Chondrocyte (in vitro differentiated cells): ENCODE results near the gene NPAS1. TPM values are rescaled to one million over a fixed set of nuclear protein-coding genes. Genes with fewer than 3 reads are reported as not detected.
"Not testable (repeated sequence)": the region's sequence is repeated elsewhere in the genome, so short reads cannot be mapped to it uniquely, and the experiment has no call there.

Experiments
- DNase-seq: peaks from one replicate; pipeline ENCODE4 v3.0.0; 2021; ENCODE audit warnings: mixed read lengths, low spot score
- H3K27ac Mint-ChIP-seq: one replicate; pipeline ENCODE4 v1.8.0; 2021; ENCODE audit warnings: mild to moderate bottlenecking, moderate library complexity, mixed read lengths; ENCODE audit not compliant: unreplicated experiment
- H3K27me3 Mint-ChIP-seq: 2 replicates; pipeline ENCODE4 v1.8.0; 2021; ENCODE audit warnings: low read depth, mixed read lengths
- H3K36me3 Mint-ChIP-seq: 2 replicates; pipeline ENCODE4 v1.8.0; 2021; ENCODE audit warnings: low read depth, mixed read lengths
- H3K4me1 Mint-ChIP-seq: 2 replicates; pipeline ENCODE4 v1.8.0; 2021; ENCODE audit warnings: low read depth, mild to moderate bottlenecking, mixed read lengths
- H3K4me3 Mint-ChIP-seq: one replicate; pipeline ENCODE4 v1.8.0; 2021; ENCODE audit warnings: mild to moderate bottlenecking, moderate library complexity, mixed read lengths; ENCODE audit not compliant: unreplicated experiment
- H3K9me3 Mint-ChIP-seq: 2 replicates; pipeline ENCODE4 v1.8.0; 2021; ENCODE audit warnings: low read depth, mixed read lengths
- total RNA-seq: library from RNA; stranded (reverse); gene quantifications from 3 replicates; pipeline ENCODE4 v1.2.1, GENCODE V29; 2021
- TF ChIP-seq, protein P1 (sequence below): fragments of 200-600 bp; sonication (generic); IDR thresholded peaks from 2 replicates; pipeline ENCODE4 v1.5.0; 2021; ENCODE audit warnings: antibody characterized with exemption, mild to moderate bottlenecking, moderate library complexity

The NPAS1 gene
- total RNA-seq, 1 donor from 2014 or later = 1.7 TPM

DNA sequence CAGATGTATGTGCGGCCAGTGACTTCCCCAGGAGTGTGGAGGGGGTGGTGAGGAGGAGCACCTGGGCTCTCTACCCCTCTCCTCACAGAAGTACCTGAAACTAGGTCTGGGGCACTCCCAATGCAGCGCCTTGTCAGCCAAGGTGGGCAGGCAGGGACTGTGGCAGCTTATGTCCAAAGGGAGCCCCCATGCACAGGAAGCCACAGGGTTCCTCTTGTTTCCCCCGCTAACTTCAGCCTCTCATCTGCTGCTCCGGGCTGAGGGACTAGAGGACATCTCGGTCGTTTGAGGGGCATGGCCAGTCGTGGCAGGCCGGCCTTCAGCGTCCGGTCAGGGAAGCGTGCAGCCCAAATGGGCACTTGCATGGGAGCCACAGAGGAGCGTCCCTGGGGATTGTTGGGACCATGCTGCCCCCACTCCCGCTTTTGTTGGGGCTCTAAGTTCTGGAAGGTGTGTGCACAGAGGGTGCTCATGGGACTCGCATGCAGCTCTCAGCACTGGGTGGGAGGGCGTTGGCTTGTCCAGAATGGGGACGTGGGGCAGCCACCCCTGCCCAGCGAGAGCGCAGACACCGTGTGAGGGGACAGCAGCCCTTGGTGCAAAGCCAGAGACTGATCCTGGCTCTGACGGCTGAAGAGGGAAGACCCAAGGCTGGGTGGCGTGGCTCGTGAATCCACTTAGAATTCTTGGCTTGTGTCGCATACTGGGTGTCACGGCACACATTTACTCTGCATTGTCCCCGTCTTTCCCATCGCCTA lies 16.6 kb upstream of the NPAS1 start:
- TF ChIP-seq, protein P1, sequence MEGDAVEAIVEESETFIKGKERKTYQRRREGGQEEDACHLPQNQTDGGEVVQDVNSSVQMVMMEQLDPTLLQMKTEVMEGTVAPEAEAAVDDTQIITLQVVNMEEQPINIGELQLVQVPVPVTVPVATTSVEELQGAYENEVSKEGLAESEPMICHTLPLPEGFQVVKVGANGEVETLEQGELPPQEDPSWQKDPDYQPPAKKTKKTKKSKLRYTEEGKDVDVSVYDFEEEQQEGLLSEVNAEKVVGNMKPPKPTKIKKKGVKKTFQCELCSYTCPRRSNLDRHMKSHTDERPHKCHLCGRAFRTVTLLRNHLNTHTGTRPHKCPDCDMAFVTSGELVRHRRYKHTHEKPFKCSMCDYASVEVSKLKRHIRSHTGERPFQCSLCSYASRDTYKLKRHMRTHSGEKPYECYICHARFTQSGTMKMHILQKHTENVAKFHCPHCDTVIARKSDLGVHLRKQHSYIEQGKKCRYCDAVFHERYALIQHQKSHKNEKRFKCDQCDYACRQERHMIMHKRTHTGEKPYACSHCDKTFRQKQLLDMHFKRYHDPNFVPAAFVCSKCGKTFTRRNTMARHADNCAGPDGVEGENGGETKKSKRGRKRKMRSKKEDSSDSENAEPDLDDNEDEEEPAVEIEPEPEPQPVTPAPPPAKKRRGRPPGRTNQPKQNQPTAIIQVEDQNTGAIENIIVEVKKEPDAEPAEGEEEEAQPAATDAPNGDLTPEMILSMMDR = no peak
- H3K36me3 Mint-ChIP-seq = peaks cover 20% of the 10 kb centered on the region
- no peak for DNase-seq
- H3K27me3 Mint-ChIP-seq = no peaks in the 10 kb centered on the region
- H3K27ac Mint-ChIP-seq = no peak overlapping the region
- no peak overlapping the region for H3K4me3 Mint-ChIP-seq
- H3K4me1 Mint-ChIP-seq = no peaks in the 10 kb centered on the region
- no peaks in the 10 kb centered on the region for H3K9me3 Mint-ChIP-seq

DNA sequence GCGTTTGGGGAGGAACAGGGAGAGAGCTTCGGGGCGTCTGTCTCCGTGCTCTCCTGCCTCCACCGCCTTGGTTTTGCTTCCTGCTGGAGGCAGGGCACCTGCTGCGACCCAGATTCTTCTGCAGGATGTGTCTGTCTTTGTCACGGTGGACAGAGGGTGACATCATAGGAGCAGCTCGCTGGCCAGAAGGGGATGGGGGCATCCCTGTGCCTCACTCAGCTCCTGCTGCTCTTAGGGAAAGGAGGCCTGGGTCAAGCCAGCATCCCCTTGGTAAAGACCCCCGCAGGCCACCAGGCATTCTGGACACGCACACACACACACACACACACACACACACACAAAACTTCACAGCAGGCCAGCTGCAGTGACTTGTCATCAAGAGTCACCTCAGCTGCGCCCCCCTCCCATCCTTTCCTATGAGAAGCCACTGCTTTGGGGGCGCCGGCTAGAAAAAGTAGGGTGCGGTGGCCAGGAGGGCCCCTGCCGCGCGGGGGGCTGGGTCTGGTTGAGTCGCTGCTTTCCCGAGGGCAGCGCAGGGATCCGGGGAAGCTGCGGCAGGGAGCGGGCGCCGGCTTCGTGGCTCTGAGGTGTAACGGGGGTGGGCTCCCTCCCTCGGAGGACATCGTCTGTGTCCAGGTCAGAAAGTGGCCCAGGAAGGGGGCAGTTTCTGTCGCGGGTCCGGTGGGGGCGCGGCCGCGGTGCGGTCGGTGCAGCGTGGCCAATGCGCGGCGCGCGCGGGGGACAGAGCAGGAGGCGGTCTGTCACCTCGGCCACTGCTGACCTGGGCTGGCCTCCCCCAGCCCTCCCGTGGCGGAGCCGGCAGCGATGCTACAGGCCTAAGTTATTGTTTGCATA lies 15.8 kb upstream of the NPAS1 start:
- no peaks in the 10 kb centered on the region for H3K9me3 Mint-ChIP-seq
- H3K4me1 Mint-ChIP-seq = no peaks in the 10 kb centered on the region
- H3K4me3 Mint-ChIP-seq = no peak overlapping the region
- no peaks in the 10 kb centered on the region for H3K27me3 Mint-ChIP-seq
- no peak overlapping the region for H3K27ac Mint-ChIP-seq
- DNase-seq = no peak
- peaks cover 21% of the 10 kb centered on the region for H3K36me3 Mint-ChIP-seq
- TF ChIP-seq, protein P1 = no peak

DNA sequence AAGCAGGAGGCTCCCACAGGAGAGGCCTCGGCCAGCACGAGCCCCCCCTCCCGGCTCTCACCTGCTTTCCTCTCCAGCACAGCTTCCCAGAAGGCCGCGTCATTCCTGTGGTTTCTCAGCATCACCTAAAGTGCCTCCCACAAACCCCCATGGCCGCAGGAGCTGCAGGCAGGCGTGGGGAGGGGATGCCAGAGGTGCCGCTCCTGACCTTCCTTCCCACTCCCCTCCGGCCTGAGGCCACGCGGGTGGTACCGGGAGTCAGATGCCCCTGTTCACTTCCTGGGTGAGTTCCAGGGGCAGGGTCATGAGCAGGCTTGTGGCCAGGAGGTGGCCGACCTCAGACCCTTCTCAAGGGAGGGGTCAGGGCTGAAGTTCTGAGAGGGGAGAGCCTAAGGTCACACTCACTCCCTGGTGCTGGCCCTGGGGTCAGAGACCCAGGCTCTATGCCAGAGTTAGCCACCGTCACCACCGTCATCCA lies 14.4 kb upstream of the NPAS1 start:
- no peak for DNase-seq
- TF ChIP-seq, protein P1 = no peak
- no peaks in the 10 kb centered on the region for H3K4me1 Mint-ChIP-seq
- H3K27me3 Mint-ChIP-seq = no peaks in the 10 kb centered on the region
- no peak overlapping the region for H3K4me3 Mint-ChIP-seq
- H3K36me3 Mint-ChIP-seq = peaks cover 16% of the 10 kb centered on the region
- H3K9me3 Mint-ChIP-seq = no peaks in the 10 kb centered on the region
- H3K27ac Mint-ChIP-seq = no peak overlapping the region

DNA sequence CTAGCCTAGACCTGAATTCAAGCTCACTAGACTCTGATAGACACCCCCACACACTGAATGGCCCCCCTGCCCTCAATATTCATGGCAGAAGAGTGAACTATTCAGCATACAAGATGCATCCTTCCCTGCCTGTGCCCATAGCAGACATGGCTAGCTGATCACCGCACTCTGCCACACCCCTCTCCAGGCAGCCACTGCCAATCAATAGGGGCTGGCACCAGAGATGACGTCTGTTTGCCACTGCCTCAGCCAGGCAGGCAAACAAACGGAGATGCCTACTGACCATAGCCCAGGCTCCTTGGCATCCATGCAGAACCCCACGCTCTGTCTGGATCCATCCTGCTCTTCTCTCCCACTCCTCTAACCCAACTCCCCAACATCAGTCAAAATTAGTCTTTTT lies 13.8 kb upstream of the NPAS1 start:
- no peaks in the 10 kb centered on the region for H3K9me3 Mint-ChIP-seq
- H3K27ac Mint-ChIP-seq = peak overlapping the region; percentile 27
- H3K36me3 Mint-ChIP-seq = peaks cover 13% of the 10 kb centered on the region
- DNase-seq = no peak
- no peaks in the 10 kb centered on the region for H3K4me1 Mint-ChIP-seq
- H3K4me3 Mint-ChIP-seq = no peak overlapping the region
- H3K27me3 Mint-ChIP-seq = no peaks in the 10 kb centered on the region
- TF ChIP-seq, protein P1 = no peak

GRCh38 chr19:47006496-47006895 lies 13.1 kb upstream of the NPAS1 start:
- Mint-ChIP-seq H3K27ac (no peak overlapping the region), H3K4me3 (no peak overlapping the region), H3K4me1 (no peaks in the 10 kb centered on the region), H3K9me3 (no peaks in the 10 kb centered on the region), H3K27me3 (no peaks in the 10 kb centered on the region), H3K36me3 (peaks cover 8% of the 10 kb centered on the region)
- DNase-seq = no peak
- TF ChIP-seq, protein P1 = no peak

DNA sequence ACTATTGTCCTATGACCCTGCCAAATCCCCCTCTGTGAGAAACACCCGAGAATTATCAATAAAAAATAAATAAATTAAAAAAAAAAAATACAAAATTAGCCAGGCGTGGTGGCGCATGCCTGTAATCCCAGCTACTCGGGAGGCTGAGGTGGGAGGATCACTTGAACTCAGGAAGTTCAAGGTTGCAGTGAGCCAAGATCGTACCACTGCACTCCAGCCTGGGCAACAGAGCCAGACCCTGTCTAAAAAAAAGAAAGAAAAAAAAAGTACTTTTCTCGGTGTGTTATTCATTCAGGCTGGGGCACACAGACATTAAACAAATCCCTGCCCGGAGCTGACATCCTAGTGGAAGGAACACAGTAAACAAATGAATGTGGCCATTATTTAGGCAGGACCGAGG lies 9.1 kb upstream of the NPAS1 start:
- H3K4me1 Mint-ChIP-seq, H3K27me3 Mint-ChIP-seq, DNase-seq, H3K9me3 Mint-ChIP-seq, H3K36me3 Mint-ChIP-seq, H3K4me3 Mint-ChIP-seq, H3K27ac Mint-ChIP-seq: not testable (repeated sequence)
